ENCODE measurements around the gene CAVIN2.
"Not testable (repeated sequence)": the region's sequence is repeated elsewhere in the genome, so short reads cannot be mapped to it uniquely, and the experiment has no call there.

CAVIN2 gene

DNA sequence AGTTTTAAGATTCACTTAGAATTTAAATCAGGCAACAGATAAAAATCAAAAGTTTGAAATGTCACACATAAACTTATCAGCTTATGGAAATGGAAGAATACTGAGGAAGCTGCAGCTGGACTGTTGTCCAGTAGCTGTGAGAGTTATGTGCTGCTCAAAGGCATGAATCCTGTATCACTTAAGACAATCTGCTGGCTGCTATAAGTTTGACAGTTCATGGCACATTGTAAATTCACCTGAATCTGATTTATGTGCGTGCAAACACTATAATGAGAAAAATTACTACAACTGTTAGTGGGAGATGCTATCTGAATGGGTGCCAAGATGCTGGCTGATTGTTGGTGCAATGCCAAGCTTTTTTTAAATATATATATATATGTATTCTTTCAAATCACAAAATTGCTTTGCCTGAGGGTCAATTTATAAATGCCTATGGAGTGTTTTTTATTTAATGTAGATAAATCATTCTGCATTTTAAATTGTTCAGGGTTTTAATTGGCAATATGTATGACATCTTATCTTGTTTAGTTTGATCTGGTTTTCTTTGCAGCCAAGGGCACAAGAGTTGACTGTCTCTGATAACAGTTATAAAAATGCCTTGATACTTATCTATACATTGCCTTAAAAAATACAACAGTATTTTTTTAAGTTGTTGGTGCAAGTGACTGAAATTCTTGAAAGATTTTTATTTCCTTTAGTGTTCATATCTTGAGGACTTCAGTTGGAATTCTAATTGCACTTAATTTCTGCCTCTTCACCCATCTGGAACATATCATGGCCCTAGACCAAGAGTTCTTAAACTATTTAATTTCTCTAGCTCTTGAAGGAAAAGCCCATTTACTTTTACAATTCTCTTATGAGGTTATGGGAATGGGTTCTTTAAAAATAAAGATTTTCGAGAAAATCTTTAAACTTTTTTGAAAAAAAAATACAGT lies 48.7 kb downstream of the CAVIN2 start:
- no peak for DNase-seq

DNA sequence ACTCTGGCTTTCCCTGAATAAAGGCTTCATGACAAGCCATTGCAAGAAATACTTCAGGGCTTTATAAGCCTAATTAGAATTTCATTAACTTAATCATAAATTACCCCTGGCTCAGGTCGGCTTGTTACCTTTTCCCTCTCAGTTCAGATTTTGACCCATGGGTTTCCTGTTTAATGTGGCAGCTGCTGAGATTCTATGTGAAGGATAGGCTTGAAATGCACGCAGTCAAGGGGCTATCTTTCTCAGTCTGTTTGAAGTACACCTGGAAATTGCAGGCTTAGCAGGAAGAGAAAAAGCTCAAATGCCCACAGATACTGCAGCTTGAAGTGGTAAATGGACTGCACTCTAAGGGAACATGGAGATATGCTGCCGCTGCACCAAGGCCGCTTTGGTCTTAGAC lies 49.4 kb downstream of the CAVIN2 start:
- no peak for DNase-seq

DNA sequence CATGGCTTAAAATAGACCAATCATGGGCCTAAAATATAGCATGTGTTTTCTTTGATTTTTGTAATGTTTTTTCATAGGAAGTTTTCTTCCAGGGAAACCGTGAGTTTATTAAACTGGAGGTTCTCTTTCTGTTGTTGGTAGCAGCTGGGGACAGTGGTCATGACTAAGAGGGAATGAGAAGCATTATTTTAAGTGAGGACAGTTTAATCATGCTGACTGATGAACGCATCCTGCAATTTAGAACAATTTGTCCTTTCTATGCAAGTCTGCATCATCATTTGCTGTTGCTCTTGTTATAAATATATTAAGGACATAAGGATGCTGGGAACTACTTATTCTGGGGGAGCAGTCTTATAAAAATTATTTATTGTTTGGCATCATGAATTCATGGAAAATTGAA lies 51.2 kb downstream of the CAVIN2 start:
- no peak for DNase-seq

DNA sequence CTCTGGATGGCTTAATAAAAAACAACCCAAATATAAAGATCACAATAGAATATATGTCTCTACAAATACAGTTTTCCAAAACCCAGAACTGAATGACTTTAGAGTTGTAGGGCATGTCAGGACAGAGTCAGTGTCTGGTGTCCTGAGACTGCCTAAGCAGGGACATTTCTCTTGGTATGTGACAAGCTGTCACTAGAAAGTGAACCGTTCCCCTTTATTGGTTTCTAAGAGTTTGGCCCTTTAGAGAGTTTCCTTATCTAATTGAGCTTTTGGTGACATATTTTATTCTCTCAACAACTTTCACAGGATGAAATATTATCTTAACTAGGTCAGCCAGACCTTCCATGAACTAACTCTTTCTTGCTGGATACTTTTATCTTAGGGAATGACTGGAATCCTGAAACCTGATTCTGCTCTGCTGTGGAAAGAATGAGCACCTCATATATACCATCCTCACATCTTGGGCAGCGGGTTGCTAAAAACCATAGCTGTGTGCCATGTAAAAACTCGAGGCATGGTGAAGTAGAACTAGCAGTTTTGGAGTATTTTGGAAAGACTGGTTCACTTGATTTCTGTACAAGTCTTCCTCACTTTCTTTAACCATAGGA lies 54.8 kb downstream of the CAVIN2 start:
- DNase-seq, result no peak

DNA sequence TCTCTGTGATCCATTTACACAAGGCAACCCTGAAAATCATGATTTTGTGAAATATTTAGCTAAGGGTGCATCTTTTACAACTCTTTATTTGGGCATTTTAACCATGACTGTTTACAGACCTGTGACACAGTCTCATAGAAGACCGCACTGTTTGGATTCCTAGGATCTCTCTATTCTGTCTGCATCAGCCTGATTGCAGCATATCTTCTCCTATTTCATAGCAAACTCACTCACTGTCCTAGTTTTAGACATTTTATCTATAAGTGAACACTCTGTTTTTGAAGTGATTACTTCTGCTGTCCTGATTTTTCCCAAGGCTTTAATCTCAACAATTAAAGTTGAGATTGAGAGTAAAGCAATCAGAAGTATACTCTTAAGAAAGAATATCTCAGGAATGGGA lies 56.2 kb downstream of the CAVIN2 start:
- no peak for DNase-seq

DNA sequence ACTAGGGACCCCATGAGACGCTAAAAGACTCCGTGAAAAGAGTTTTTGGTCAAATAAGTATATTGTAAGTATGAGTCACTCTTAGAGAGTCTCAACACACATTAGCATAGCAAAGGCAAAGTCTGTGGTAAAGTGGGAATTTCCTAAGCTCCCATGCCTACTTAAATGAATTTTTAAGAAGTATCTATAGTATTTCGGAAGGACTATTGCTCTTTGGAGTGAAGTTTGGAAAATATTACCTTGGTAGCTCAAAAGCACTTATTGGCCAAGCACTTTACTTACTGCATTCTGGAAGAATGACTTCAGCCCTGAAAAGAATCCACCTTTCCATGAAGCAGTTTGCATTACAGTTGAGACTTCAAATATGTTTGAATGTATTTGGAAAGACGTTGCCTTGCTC lies 57.1 kb downstream of the CAVIN2 start:
- no peak for DNase-seq

DNA sequence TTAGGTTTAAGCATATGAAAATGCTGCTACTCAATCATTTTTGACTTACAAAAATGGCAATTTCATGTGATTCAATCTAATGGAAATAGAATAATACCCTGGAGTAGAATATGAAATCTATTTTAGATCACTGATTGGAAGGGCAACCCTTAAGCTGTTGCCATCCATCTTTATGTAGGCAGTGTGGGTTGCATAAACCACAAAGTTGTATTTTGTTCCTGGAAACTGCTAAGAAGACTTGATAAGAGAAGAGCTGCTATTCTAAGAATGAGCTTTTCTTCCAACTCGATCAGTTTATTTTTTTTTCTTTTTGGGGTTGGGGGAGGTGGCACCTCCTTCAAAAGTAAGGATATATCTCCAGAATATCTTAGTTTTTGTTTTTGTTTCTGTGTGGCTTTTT lies 60.2 kb downstream of the CAVIN2 start:
- DNase-seq, result no peak

DNA sequence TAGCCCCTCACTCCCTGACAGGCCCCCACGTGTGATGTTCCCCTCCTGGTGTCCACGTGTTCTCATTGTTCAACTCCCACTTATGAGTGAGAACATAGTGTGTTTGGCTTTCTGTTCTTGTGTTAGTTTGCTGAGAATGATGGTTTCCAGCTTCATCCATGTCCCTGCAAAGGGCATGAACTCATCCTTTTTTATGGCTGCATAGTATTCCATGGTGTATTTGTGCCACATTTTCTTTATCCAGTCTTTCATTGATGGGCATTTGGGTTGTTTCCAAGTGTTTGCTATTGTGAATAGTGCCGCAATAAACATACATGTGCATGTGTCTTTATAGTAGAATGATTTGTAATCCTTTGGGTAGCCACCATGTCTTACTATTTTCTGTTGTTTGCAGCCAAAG lies 61.2 kb downstream of the CAVIN2 start:
- DNase-seq, result not testable (repeated sequence)

Measured in eye (tissue), 1 donor.